GM12875 (cell line): ENCODE measurements around the gene HCN2.

Source experiments
- H3K4me3 ChIP-seq: one replicate; pipeline ENCODE4 v1.5.1; 2011; ENCODE audit warnings: low read depth, low read length, control low read depth
- TF ChIP-seq, protein P1 (sequence below): IDR thresholded peaks from 2 replicates; pipeline ENCODE4 v1.5.1; 2011; ENCODE audit warnings: low read depth, mild to moderate bottlenecking, control low read depth, inconsistent platforms, low read length, moderate library complexity, borderline replicate concordance; ENCODE audit not compliant: insufficient read depth

Gene HCN2

DNA sequence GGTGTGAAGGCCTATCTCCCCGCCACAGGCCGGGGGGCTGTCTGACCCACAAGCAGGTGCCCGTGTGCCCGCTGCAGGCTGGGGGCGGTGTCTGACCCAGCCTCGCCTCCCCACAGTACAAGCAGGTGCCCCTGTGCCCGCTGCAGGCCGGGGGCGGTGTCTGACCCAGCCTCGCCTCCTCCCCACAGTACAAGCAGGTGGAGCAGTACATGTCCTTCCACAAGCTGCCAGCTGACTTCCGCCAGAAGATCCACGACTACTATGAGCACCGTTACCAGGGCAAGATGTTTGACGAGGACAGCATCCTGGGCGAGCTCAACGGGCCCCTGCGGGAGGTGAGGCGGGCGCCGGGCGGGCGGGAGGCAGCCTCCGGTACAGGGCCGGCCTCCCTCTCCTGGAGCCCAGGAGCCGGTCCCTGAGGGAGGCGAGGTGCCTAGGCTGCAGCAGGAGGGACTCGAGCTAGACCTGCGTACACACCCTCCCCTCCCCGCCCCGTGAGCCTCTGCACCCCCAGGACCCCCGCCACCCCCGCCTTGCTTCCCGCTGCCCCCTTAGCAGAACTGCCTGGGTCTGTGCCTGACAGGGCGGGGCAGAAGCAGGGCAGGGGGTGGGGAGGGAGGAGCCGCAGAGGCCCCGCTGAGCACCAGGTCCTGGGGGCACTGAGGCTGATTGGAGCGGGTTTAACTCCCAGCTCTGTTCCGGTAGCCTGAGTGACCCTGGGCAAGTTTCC lies 20.6 kb downstream of the HCN2 start:
- H3K4me3 ChIP-seq, result peak overlapping the region; percentile 52
- TF ChIP-seq, protein P1, sequence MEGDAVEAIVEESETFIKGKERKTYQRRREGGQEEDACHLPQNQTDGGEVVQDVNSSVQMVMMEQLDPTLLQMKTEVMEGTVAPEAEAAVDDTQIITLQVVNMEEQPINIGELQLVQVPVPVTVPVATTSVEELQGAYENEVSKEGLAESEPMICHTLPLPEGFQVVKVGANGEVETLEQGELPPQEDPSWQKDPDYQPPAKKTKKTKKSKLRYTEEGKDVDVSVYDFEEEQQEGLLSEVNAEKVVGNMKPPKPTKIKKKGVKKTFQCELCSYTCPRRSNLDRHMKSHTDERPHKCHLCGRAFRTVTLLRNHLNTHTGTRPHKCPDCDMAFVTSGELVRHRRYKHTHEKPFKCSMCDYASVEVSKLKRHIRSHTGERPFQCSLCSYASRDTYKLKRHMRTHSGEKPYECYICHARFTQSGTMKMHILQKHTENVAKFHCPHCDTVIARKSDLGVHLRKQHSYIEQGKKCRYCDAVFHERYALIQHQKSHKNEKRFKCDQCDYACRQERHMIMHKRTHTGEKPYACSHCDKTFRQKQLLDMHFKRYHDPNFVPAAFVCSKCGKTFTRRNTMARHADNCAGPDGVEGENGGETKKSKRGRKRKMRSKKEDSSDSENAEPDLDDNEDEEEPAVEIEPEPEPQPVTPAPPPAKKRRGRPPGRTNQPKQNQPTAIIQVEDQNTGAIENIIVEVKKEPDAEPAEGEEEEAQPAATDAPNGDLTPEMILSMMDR, result no peak

DNA sequence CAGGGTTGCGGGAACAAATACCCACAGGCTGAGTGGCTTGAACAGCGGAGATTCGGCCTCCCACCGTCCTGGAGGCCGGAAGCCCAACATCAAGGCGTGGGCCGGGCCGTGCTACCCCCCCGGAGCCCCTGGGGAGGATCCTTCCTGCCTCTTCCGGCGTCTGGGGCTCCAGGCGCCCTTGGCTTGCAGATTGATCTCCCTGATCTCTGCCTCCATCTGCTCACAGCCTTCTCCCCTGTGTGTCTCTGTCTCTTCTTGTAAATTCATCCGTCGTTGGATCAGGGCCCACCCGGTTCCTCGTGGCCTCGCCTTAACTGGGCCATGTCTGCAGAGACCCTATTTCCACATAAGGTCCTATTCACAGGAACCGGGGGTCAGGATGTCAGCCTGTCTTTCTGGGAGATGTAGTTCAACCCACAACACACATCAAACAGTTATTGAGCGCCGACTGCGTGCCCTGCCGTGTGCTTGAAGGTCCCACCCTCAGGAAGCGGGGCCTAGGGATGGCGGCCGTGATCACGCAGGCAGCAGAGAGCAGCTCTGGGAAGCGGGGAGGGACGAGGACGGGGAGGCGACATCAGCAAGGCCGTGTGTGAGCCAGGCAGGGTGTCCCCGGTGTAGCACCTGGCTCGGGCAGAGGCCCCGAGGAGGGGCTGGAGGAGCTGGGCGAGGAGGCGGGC lies 21.3 kb downstream of the HCN2 start:
- TF ChIP-seq, protein P1, result no peak
- peak overlapping the region; percentile 52 for H3K4me3 ChIP-seq

DNA sequence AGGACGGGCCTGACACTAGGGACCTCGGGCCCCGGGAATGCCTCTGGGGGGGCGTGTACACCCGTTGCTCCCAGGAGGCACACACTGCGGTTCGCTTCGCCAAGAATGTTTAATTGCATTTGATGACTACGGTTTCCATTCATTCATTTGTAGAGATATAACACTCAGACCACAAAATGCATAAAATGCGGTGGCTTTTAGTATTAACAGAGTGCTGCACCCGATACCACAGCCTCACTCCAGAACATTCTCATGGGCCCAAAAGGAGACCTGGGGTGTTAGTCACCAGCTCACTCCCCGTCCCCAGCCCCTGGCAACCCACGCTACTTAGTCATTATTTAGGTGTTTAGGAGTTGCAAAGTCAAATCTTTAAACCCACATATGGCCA lies 21.8 kb downstream of the HCN2 start:
- TF ChIP-seq, protein P1, result no peak
- H3K4me3 ChIP-seq, result peak overlapping the region; percentile 52

DNA sequence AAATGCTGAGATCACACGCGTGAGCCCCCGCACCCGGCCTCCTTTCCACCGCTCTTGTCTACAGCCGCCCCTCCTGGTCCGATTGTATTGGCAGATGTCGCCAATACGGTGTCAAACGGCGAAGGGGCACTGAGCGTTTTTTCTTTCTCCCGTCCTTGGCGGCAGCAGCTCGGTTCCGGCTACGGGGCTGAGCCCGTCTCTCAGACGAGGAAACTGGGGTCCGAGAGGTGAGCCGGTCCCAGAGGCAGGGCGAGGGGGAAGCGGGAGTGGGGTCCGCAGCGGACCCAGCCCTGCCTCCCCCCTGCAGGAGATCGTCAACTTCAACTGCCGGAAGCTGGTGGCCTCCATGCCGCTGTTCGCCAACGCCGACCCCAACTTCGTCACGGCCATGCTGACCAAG lies 23.3 kb downstream of the HCN2 start:
- TF ChIP-seq, protein P1, result no peak

DNA sequence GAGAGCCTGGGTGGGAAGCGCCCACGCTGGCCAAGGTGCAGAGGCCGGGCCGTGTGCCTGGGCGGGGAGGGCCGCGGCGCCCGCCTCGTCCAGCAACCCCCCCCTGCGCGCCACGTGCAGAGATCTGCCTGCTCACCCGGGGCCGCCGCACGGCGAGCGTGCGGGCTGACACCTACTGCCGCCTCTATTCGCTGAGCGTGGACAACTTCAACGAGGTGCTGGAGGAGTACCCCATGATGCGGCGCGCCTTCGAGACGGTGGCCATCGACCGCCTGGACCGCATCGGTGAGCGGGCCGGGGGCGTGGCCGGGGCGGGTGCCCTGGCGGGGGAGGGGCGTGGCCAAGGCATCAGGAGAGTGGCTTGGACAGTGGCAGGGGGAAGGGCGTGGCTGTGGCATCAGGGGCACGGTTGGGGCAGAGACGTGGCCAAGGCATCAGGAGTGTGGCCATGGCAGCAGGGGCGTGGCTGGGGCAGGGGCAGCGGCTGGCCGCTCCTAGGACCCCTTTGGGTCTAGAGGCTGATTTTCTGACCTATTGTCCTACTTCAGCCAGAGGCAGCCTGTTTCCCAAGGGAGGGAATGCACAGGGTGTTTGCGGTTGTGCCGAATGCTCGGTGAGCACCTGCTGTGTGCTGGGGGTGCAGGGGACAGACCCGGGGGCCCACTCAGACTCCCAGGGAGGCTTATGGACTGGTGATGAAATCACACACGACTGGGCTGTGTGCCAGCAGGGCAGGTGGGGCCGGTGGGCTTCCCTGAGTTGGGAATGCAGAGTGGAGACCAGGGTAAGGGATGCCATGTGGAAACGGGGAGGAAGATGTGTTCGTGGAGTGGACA lies 24.3 kb downstream of the HCN2 start:
- no peak overlapping the region for H3K4me3 ChIP-seq
- TF ChIP-seq, protein P1, result no peak

More for the DNA sequence above, 23.3 kb downstream of the HCN2 start:
- H3K4me3 ChIP-seq, result no peak overlapping the region

DNA sequence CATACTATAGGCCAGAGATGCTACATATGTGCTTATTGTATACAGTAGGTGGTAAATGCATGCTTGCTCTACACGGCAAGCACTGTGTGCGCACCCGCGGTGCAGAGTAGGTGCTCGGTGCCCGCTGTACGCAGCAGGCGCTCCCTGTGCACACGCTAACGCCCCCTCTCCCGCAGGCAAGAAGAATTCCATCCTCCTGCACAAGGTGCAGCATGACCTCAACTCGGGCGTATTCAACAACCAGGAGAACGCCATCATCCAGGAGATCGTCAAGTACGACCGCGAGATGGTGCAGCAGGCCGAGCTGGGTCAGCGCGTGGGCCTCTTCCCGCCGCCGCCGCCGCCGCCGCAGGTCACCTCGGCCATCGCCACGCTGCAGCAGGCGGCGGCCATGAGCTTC lies 25.9 kb downstream of the HCN2 start:
- TF ChIP-seq, protein P1, result no peak
- no peak overlapping the region for H3K4me3 ChIP-seq
